SK-N-SH treated with all-trans-retinoic acid at 6 μM for 48 hours (cell line): ENCODE data around the gene PSMA2.

Experiments
- ATAC-seq: fragments of 200-7000 bp; cut with Tn5 transposase; 3 replicates; pipeline ENCODE4 v1.9.1; 2020; ENCODE audit warnings: mild to moderate bottlenecking, moderate library complexity
- ARNTL ChIP-seq: fragments of 450-650 bp; formaldehyde crosslinking; IDR thresholded peaks from 2 replicates; pipeline ENCODE4 v1.5.0; 2020; ENCODE audit warnings: low read depth, mild to moderate bottlenecking, moderate library complexity, borderline replicate concordance
- CREB5 ChIP-seq: fragments of 250-450 bp; sonication (Bioruptor Pico); IDR thresholded peaks from 2 replicates; pipeline ENCODE4 v1.5.1; 2020; ENCODE audit warnings: low read depth, mild to moderate bottlenecking, moderate library complexity
- CSDC2 ChIP-seq: fragments of 250-450 bp; sonication (Bioruptor Pico); IDR thresholded peaks from 2 replicates; pipeline ENCODE4 v1.5.0; 2020; ENCODE audit warnings: mild to moderate bottlenecking, moderate library complexity
- CSRNP3 ChIP-seq: fragments of 250-450 bp; sonication (Bioruptor Pico); IDR thresholded peaks from 2 replicates; pipeline ENCODE4 v1.5.1; 2021; ENCODE audit warnings: mild to moderate bottlenecking, moderate library complexity
- ESRRG ChIP-seq: fragments of 250-450 bp; sonication (Bioruptor Pico); IDR thresholded peaks from 2 replicates; pipeline ENCODE4 v1.6.1; 2021; ENCODE audit warnings: mild to moderate bottlenecking
- ISL1 ChIP-seq: fragments of 250-450 bp; sonication (Bioruptor Pico); IDR thresholded peaks from 2 replicates; pipeline ENCODE4 v2.1.2; 2022; ENCODE audit warnings: mild to moderate bottlenecking, moderate library complexity
- OSR1 ChIP-seq: fragments of 250-450 bp; sonication (Bioruptor Pico); IDR thresholded peaks from 2 replicates; pipeline ENCODE4 v1.8.0; 2022; ENCODE audit warnings: moderate library complexity, mild to moderate bottlenecking, inconsistent platforms
- PATZ1 ChIP-seq: fragments of 250-450 bp; sonication (Bioruptor Pico); IDR thresholded peaks from 2 replicates; pipeline ENCODE4 v1.8.0; 2020; ENCODE audit warnings: mild to moderate bottlenecking, moderate library complexity, borderline replicate concordance
- PPARA ChIP-seq: fragments of 250-450 bp; sonication (Bioruptor Pico); IDR thresholded peaks from 2 replicates; pipeline ENCODE4 v1.5.0; 2020; ENCODE audit warnings: mild to moderate bottlenecking, borderline replicate concordance
- RARB ChIP-seq: fragments of 250-450 bp; sonication (Bioruptor Pico); IDR thresholded peaks from 2 replicates; pipeline ENCODE4 v1.8.0; 2021; ENCODE audit warnings: mild to moderate bottlenecking, moderate library complexity
- SNAI2 ChIP-seq: fragments of 250-450 bp; sonication (Bioruptor Pico); IDR thresholded peaks from 2 replicates; pipeline ENCODE4 v1.5.0; 2020; ENCODE audit warnings: mild to moderate bottlenecking, moderate library complexity
- TOX ChIP-seq: fragments of 250-450 bp; sonication (Bioruptor Pico); IDR thresholded peaks from 2 replicates; pipeline ENCODE4 v1.8.0; 2021; ENCODE audit warnings: mild to moderate bottlenecking, moderate library complexity, borderline replicate concordance
- ZC3H10 ChIP-seq: fragments of 250-450 bp; sonication (Bioruptor Pico); IDR thresholded peaks from 2 replicates; pipeline ENCODE4 v1.5.1; 2021; ENCODE audit warnings: mild to moderate bottlenecking, moderate library complexity
- ZFP3 ChIP-seq: fragments of 250-450 bp; sonication (Bioruptor Pico); IDR thresholded peaks from 2 replicates; pipeline ENCODE4 v1.5.0; 2020; ENCODE audit warnings: mild to moderate bottlenecking, moderate library complexity
- ZFP30 ChIP-seq: fragments of 450-650 bp; formaldehyde crosslinking; IDR thresholded peaks from 2 replicates; pipeline ENCODE4 v1.5.0; 2022; ENCODE audit warnings: mild to moderate bottlenecking, moderate library complexity
- ZNF565 ChIP-seq: fragments of 450-650 bp; formaldehyde crosslinking; conservative IDR thresholded peaks from 2 replicates; pipeline ENCODE4 v1.5.0; 2020; ENCODE audit warnings: low read depth, mild to moderate bottlenecking, moderate library complexity
- ZNF70 ChIP-seq: fragments of 450-650 bp; formaldehyde crosslinking; IDR thresholded peaks from 2 replicates; pipeline ENCODE4 v1.5.0; 2020; ENCODE audit warnings: mild to moderate bottlenecking, moderate library complexity
- ZNF8 ChIP-seq: fragments of 450-650 bp; formaldehyde crosslinking; IDR thresholded peaks from 2 replicates; pipeline ENCODE4 v1.5.0; 2020; ENCODE audit warnings: mild to moderate bottlenecking, moderate library complexity
- TF ChIP-seq, protein P1 (sequence below): fragments of 250-450 bp; sonication (Bioruptor Pico); IDR thresholded peaks from 2 replicates; pipeline ENCODE4 v1.5.0; 2020; ENCODE audit warnings: mild to moderate bottlenecking, moderate library complexity

Gene PSMA2

GRCh38 chr7:42980514-42980913 lies 48.5 kb upstream of the PSMA2 start:
- TF ChIP-seq OSR1, result no peak
- TF ChIP-seq TOX (CRISPR knock-in tag), result no peak
- no peak for TF ChIP-seq PATZ1 (CRISPR knock-in tag)
- TF ChIP-seq ZFP30 (CRISPR knock-in tag), result no peak
- TF ChIP-seq ESRRG (CRISPR knock-in tag), result no peak
- TF ChIP-seq CSDC2 (CRISPR knock-in tag), result no peak
- TF ChIP-seq, protein P1, sequence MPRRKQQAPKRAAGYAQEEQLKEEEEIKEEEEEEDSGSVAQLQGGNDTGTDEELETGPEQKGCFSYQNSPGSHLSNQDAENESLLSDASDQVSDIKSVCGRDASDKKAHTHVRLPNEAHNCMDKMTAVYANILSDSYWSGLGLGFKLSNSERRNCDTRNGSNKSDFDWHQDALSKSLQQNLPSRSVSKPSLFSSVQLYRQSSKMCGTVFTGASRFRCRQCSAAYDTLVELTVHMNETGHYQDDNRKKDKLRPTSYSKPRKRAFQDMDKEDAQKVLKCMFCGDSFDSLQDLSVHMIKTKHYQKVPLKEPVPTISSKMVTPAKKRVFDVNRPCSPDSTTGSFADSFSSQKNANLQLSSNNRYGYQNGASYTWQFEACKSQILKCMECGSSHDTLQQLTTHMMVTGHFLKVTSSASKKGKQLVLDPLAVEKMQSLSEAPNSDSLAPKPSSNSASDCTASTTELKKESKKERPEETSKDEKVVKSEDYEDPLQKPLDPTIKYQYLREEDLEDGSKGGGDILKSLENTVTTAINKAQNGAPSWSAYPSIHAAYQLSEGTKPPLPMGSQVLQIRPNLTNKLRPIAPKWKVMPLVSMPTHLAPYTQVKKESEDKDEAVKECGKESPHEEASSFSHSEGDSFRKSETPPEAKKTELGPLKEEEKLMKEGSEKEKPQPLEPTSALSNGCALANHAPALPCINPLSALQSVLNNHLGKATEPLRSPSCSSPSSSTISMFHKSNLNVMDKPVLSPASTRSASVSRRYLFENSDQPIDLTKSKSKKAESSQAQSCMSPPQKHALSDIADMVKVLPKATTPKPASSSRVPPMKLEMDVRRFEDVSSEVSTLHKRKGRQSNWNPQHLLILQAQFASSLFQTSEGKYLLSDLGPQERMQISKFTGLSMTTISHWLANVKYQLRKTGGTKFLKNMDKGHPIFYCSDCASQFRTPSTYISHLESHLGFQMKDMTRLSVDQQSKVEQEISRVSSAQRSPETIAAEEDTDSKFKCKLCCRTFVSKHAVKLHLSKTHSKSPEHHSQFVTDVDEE (CRISPR knock-in tag), result no peak
- no peak for TF ChIP-seq ZNF565 (CRISPR knock-in tag)
- TF ChIP-seq CREB5 (CRISPR knock-in tag), result no peak
- no peak for TF ChIP-seq PPARA
- TF ChIP-seq ZFP3 (CRISPR knock-in tag), result no peak
- TF ChIP-seq ZC3H10 (CRISPR knock-in tag), result no peak
- TF ChIP-seq ARNTL (CRISPR knock-in tag), result no peak
- TF ChIP-seq ZNF8 (CRISPR knock-in tag), result no peak
- no peak for TF ChIP-seq ZNF70 (CRISPR knock-in tag)
- TF ChIP-seq RARB (CRISPR knock-in tag), result no peak
- TF ChIP-seq, all 23 proteins: peak for 0
- no peak for ATAC-seq

DNA sequence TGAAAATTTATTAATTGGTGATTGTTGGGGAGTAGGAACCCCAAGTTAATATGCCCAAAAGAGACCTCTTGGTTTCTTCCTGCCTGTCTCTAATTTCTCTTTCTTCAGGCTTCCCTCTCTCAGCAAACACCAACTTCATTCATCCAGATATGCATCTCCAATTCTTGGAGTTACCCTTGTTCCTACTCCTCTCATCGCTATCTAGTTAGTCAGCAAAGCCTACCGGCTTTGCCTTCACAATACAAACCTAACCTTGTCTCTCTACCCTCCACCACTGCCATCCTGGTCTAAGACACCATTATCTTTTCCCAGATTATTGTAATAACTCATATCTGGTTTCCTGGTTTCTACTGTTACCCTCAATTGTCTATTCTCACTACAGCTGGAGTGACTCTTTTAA lies 48.1 kb upstream of the PSMA2 start:
- no peak for ATAC-seq
- TF ChIP-seq CSRNP3 (CRISPR knock-in tag), result no peak
- no peak for TF ChIP-seq CREB5 (CRISPR knock-in tag)
- TF ChIP-seq SNAI2 (CRISPR knock-in tag), result no peak
- no peak for TF ChIP-seq ZNF565 (CRISPR knock-in tag)
- TF ChIP-seq ZFP3 (CRISPR knock-in tag), result no peak
- no peak for TF ChIP-seq ISL1 (CRISPR knock-in tag)
- no peak for TF ChIP-seq OSR1
- TF ChIP-seq, protein P1 (CRISPR knock-in tag), result no peak
- TF ChIP-seq TOX (CRISPR knock-in tag), result no peak
- TF ChIP-seq, all 23 proteins: peak for 0
